RWPE2 (cell line): ENCODE results near the gene COL15A1.
A peak's percentile ranks its signal among the peaks of the same experiment; 100 is the strongest.

Experiments
- ATAC-seq: fragments of 200-7000 bp; cut with Tn5 transposase; 3 replicates; pipeline ENCODE4 v1.9.1; 2021; ENCODE audit warnings: low read depth
- DNase-seq: peaks from one replicate; pipeline ENCODE4 v3.0.0-alpha.2; 2020; ENCODE audit warnings: low spot score
- H3K27ac ChIP-seq: fragments of 450-650 bp; 2 replicates; pipeline ENCODE4 v1.5.1; 2017; ENCODE audit warnings: mild to moderate bottlenecking; ENCODE audit not compliant: poor library complexity, severe bottlenecking
- H3K27me3 ChIP-seq: fragments of 250-450 bp; sonication (Bioruptor Pico); 2 replicates; pipeline ENCODE4 v1.5.1; 2021; ENCODE audit warnings: mild to moderate bottlenecking, moderate library complexity; ENCODE audit not compliant: insufficient read depth, poor library complexity, severe bottlenecking
- H3K36me3 ChIP-seq: fragments of 250-450 bp; sonication (Bioruptor Pico); 2 replicates; pipeline ENCODE4 v1.5.1; 2020; ENCODE audit warnings: low read depth, mild to moderate bottlenecking, moderate library complexity
- H3K4me1 ChIP-seq: fragments of 250-450 bp; sonication (Bioruptor Pico); 2 replicates; pipeline ENCODE4 v1.5.1; 2021; ENCODE audit warnings: mild to moderate bottlenecking, moderate library complexity; ENCODE audit not compliant: insufficient read depth, poor library complexity, severe bottlenecking
- H3K4me3 ChIP-seq: fragments of 250-450 bp; sonication (Bioruptor Pico); 2 replicates; pipeline ENCODE4 v1.5.1; 2021; ENCODE audit warnings: mild to moderate bottlenecking, moderate library complexity; ENCODE audit not compliant: severe bottlenecking
- H3K9me3 ChIP-seq: fragments of 250-450 bp; sonication (Bioruptor Pico); 2 replicates; pipeline ENCODE4 v1.5.1; 2021; ENCODE audit warnings: mild to moderate bottlenecking, moderate library complexity; ENCODE audit not compliant: severe bottlenecking
- CTCF ChIP-seq: fragments of 450-650 bp; IDR thresholded peaks from one replicate; pipeline ENCODE4 v1.5.1; 2017; ENCODE audit warnings: mild to moderate bottlenecking, moderate library complexity; ENCODE audit not compliant: poor library complexity, severe bottlenecking

Gene COL15A1

GRCh38 chr9:99037769-99038483, 94.2 kb downstream of the COL15A1 start:
- H3K9me3 ChIP-seq, result no peaks in the 10 kb centered on the region
- no peak for TF ChIP-seq CTCF
- no peak overlapping the region for H3K4me3 ChIP-seq
- peaks cover 7% of the 10 kb centered on the region for H3K4me1 ChIP-seq
- DNase-seq (no peak), ATAC-seq (no peak)
- no peaks in the 10 kb centered on the region for H3K27me3 ChIP-seq
- H3K36me3 ChIP-seq, result no peaks in the 10 kb centered on the region
- no peak overlapping the region for H3K27ac ChIP-seq

- Histone ChIP-seq H3K27me3 (no peaks in the 10 kb centered on the region), H3K9me3 (no peaks in the 10 kb centered on the region), H3K4me1 (peaks cover 7% of the 10 kb centered on the region), H3K27ac (no peak overlapping the region), H3K36me3 (no peaks in the 10 kb centered on the region), H3K4me3 (no peak overlapping the region)
- no peak for DNase-seq
- no peak for TF ChIP-seq CTCF
- no peak for ATAC-seq
Measured at GRCh38 chr9:99038484-99038820, 94.7 kb downstream of the COL15A1 start.

- no peak for DNase-seq
- Histone ChIP-seq H3K4me3 (no peak overlapping the region), H3K27ac (no peak overlapping the region)
Measured at GRCh38 chr9:99039505-99040182, 95.9 kb downstream of the COL15A1 start.

GRCh38 chr9:99040251-99040900, 96.7 kb downstream of the COL15A1 start:
- Histone ChIP-seq H3K4me3 (no peak overlapping the region), H3K27me3 (no peaks in the 10 kb centered on the region), H3K4me1 (peaks cover 7% of the 10 kb centered on the region), H3K9me3 (no peaks in the 10 kb centered on the region), H3K36me3 (no peaks in the 10 kb centered on the region), H3K27ac (peak overlapping the region; percentile 36)
- ATAC-seq, result no peak
- TF ChIP-seq CTCF, result no peak
- no peak for DNase-seq

More at GRCh38 chr9:99039505-99040182, 95.9 kb downstream of the COL15A1 start:
- ATAC-seq, result peak; percentile 66; the same call in 2 of the 3 replicates
- no peak for TF ChIP-seq CTCF
- H3K27me3 ChIP-seq, result no peaks in the 10 kb centered on the region
- H3K4me1 ChIP-seq, result peaks cover 7% of the 10 kb centered on the region
- H3K9me3 ChIP-seq, result no peaks in the 10 kb centered on the region
- H3K36me3 ChIP-seq, result no peaks in the 10 kb centered on the region
